Astrocyte of the cerebellum (primary cell): ENCODE data around the gene RASD2.
"Not testable (repeated sequence)": the region's sequence is repeated elsewhere in the genome, so short reads cannot be mapped to it uniquely, and the experiment has no call there.

Source experiments
- DNase-seq: peaks from one replicate; pipeline ENCODE4 v3.0.0-alpha.2; 2011; ENCODE audit warnings: low read depth
- H3K4me3 ChIP-seq: 2 replicates; pipeline ENCODE4 v1.5.1; 2011; ENCODE audit warnings: mild to moderate bottlenecking, low read depth, low read length, moderate library complexity
- CTCF ChIP-seq: IDR thresholded peaks from 2 replicates; pipeline ENCODE4 v1.5.1; 2012; ENCODE audit warnings: low read length, low read depth, moderate library complexity, mild to moderate bottlenecking; ENCODE audit errors: missing control alignments
- in situ Hi-C: cut with HindIII; loops from 2 replicates; pipeline ENCODE4 v1.10.0; 2017; ENCODE audit warnings: low sequenced_read_pairs

Gene RASD2

GRCh38 chr22:35540595-35541253 lies at the start of gene RASD2:
Gene RASD2, plus strand, starts transcription at chr22:35540831. Its CDS starts 5,979 bp downstream, at chr22:35546810.
- peak within 1 kb of the TSS; percentile 42 for H3K4me3 ChIP-seq
- no peak for TF ChIP-seq CTCF
- DNase-seq = no peak
- in situ Hi-C loops = no loop called here

DNA sequence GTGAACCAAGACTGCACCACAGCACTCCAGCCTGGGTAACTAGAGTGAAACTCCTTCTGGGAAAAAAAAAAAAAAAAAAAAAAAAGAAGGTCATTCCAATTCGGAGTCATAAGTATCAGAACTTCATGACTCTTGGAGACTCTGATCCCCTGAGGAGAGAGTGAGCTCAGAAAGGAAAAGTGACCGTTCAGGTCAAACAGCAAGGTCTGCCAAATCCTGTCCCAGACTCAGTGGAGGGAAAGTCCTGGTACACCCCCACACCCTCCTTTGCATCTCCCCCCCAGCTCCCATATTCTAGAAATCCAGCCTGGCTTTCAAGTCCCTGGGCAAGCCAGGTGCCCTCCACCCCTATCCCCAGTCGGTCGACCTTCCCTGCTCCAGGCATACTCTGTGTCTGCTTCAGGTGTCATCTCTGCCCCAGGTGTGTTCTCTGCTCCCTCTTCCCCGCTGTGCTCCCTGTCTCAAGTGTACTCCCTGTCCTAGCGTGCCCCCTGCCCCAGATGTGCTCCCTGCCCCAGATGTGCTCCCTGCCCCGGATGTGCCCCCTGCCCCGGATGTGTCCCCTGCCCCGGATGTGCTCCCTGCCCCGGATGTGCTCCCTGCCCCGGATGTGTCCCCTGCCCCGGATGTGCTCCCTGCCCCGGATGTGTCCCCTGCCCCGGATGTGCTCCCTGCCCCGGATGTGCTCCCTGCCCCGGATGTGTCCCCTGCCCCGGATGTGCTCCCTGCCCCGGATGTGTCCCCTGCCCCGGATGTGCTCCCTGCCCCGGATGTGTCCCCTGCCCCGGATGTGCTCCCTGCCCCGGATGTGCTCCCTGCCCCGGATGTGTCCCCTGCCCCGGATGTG lies 49.3 kb upstream of the RASD2 start:
- in situ Hi-C loops, DNase-seq: not testable (repeated sequence)

GRCh38 chr22:35491908-35492380 lies 48.7 kb upstream of the RASD2 start:
- TF ChIP-seq CTCF = no peak
- no peak for DNase-seq
- H3K4me3 ChIP-seq = no peak overlapping the region
- in situ Hi-C loops = no loop called here

More for the DNA sequence above, 49.3 kb upstream of the RASD2 start:
- not testable (repeated sequence) for H3K4me3 ChIP-seq

DNA sequence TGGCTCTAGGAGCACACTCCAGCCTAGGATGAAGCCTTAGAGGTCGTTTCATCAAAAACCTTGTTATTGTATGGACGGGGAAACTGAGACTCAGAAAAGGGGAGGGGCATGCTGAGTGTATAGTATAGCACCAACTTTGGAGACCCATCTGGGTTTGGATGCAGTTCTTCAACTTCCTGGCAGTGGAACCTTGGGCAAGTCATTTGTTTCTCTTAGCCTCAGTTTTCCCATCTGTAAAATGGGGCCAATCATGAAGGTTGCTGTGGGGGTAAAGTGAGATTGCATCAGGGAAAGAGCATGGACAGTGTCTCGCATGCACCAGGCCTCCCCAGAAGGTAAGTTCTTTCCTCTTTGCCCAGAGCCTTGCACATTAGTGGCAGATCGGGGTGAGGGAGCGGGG lies 47.6 kb upstream of the RASD2 start:
- DNase-seq = no peak
- no peak for TF ChIP-seq CTCF
- H3K4me3 ChIP-seq = no peak overlapping the region
- in situ Hi-C loops = no loop called here

GRCh38 chr22:35495711-35496110 lies 44.9 kb upstream of the RASD2 start:
- H3K4me3 ChIP-seq, DNase-seq, in situ Hi-C loops: not testable (repeated sequence)

GRCh38 chr22:35496768-35497312 lies 43.8 kb upstream of the RASD2 start:
- no peak for DNase-seq
- H3K4me3 ChIP-seq = no peak overlapping the region
- in situ Hi-C loops = no loop called here
- no peak for TF ChIP-seq CTCF

GRCh38 chr22:35498026-35498800 lies 42.4 kb upstream of the RASD2 start:
- DNase-seq = no peak
- in situ Hi-C loops = no loop called here
- H3K4me3 ChIP-seq = no peak overlapping the region
- no peak for TF ChIP-seq CTCF
